GM18861 (cell line): ENCODE results near the gene HIF1A.
"Not testable (repeated sequence)": the region's sequence is repeated elsewhere in the genome, so short reads cannot be mapped to it uniquely, and the experiment has no call there.

Source experiments
- ATAC-seq: cut with Tn5 transposase; IDR thresholded peaks from one replicate; pipeline ENCODE4 v1.9.1; 2021; ENCODE audit not compliant: unreplicated experiment

HIF1A gene

GRCh38 chr14:61694830-61695694 lies at the start of gene HIF1A:
Gene HIF1A, plus strand, starts transcription at chr14:61695513. Its CDS starts 292 bp downstream, at chr14:61695805.
- peak; percentile 89 for ATAC-seq

GRCh38 chr14:61646366-61647116 lies 48.8 kb upstream of the HIF1A start:
- no peak for ATAC-seq

- ATAC-seq, result no peak
Measured at GRCh38 chr14:61647704-61648103, 47.6 kb upstream of the HIF1A start.

- ATAC-seq, result no peak
Measured at GRCh38 chr14:61648377-61648776, 46.9 kb upstream of the HIF1A start.

GRCh38 chr14:61649283-61649682 lies 46.0 kb upstream of the HIF1A start:
- ATAC-seq, result no peak

GRCh38 chr14:61651355-61651754 lies 44.0 kb upstream of the HIF1A start:
- no peak for ATAC-seq

- no peak for ATAC-seq
Measured at GRCh38 chr14:61652526-61653262, 42.6 kb upstream of the HIF1A start.

GRCh38 chr14:61653507-61653906 lies 41.8 kb upstream of the HIF1A start:
- ATAC-seq, result no peak

- no peak for ATAC-seq
Measured at GRCh38 chr14:61654026-61654425, 41.3 kb upstream of the HIF1A start.

GRCh38 chr14:61655777-61656176 lies 39.5 kb upstream of the HIF1A start:
- ATAC-seq, result no peak

GRCh38 chr14:61656341-61656740 lies 39.0 kb upstream of the HIF1A start:
- no peak for ATAC-seq

GRCh38 chr14:61658111-61658510 lies 37.2 kb upstream of the HIF1A start:
- ATAC-seq, result not testable (repeated sequence)

GRCh38 chr14:61659582-61659981 lies 35.7 kb upstream of the HIF1A start:
- ATAC-seq, result no peak

- peak; percentile 23 for ATAC-seq
Measured at GRCh38 chr14:61661471-61662400, 33.6 kb upstream of the HIF1A start.

GRCh38 chr14:61662437-61663311 lies 32.6 kb upstream of the HIF1A start:
- ATAC-seq, result peak; percentile 84

- no peak for ATAC-seq
Measured at GRCh38 chr14:61663312-61663979, 31.9 kb upstream of the HIF1A start.

- ATAC-seq, result no peak
Measured at GRCh38 chr14:61668282-61668681, 27.0 kb upstream of the HIF1A start.

GRCh38 chr14:61670576-61670975 lies 24.7 kb upstream of the HIF1A start:
- no peak for ATAC-seq

- ATAC-seq, result peak; percentile 76
Measured at GRCh38 chr14:61671082-61671481, 24.2 kb upstream of the HIF1A start.
